GM12874 (cell line): Measurements from ENCODE around the gene FLRT1.

ENCODE experiments used
- CTCF ChIP-seq: IDR thresholded peaks from 2 replicates; pipeline ENCODE4 v1.5.1; 2011; ENCODE audit warnings: low read depth, mild to moderate bottlenecking, control low read depth, low read length, moderate library complexity; ENCODE audit not compliant: insufficient read depth

Gene FLRT1

DNA sequence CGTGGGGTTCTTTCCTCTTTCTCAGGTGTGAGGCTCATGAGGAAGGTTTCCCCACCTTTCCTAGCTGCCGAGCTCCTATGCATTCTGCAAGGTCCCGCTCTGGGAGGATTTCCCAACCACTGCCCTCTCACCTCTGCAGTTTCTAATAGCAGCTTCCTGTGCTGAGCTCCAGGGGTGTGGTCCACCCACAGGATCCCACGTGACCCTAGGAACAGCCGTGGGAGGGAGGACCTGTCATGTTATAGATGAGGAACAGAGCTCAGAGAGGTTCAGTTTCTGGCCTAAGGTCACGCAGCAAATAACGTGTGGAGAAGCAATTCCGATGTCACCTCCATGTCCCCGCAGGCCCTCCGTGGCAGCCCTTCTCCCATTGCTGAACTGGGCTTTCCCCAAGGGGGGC, 38.5 kb downstream of the FLRT1 start:
- no peak for TF ChIP-seq CTCF

DNA sequence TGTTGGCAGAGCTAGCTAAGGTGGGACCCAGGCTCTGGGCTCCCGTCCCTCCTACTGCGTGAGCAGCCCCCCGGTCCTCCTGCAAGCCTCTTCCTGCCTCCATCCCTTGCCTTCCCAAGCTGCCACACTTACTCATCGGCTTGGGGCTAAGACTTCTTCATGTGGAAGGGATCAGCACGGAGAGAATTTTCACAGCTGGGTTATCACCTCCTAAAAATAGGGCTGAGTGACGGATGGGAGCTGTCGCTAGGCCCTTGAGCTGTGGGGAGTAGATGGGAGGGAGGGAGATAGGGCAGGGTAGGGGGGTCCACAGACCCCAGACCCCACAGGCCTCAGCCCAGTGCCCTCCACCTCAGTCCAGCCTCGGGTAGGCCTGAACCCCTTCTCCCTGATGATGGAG, 41.0 kb downstream of the FLRT1 start:
- no peak for TF ChIP-seq CTCF

DNA sequence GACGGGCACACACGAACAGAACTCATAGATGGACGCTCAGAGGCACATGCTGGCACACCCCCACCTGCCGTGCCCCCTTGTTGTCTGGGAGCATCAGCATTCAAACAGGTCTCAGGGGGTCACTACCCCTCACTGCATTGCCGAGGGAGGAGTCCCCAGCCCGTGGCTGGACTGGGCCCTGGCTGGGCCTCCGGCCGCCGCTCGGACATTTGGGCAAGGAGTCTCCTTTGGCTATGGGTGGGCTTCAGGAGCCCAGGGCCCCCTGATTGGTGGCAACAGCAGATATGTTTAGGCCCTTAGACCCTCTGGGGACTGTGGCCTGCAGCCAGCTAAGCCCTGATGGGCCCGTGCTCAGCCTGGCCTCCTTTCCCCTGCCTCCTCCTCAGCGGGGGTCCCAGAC, 41.9 kb downstream of the FLRT1 start:
- TF ChIP-seq CTCF = no peak

DNA sequence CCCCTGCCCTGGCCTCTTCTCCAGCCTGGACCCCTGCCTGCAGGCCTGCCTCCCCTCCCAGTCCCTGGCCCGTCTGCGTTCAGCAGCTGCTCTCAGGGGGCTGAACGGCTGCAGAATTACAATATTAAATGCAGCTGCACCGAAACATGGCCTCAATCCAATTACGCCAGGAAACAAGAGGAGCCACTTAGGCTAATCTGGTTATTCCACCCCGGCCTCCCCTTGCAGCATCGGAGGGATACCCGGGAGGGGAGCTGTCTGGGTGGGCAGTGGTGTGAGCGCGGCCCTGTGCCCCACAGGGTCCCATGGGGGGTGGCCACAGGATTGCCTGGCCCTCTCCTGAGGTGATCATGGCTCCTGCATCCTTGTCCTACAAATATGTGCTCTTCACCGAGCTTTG, 42.6 kb downstream of the FLRT1 start:
- no peak for TF ChIP-seq CTCF

DNA sequence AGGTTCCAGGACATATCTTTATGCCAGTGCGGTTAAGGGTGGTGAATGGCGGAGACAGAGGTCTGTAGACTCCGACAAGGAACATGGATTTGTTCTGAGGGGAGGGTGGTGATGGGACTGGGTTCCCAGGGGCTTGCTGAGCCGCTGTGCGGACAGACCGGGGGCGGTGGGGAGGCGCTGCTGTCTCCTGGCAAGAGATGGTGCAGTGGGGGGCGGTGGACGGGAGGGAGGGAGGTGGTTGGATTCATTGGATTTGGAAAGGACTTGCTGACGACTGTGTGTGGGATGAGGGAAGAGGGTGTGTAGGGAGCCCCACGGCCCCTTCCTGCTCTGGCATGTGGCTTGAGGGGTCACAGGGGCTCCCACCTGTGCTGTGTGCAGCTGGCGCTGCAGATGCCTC, 43.2 kb downstream of the FLRT1 start:
- TF ChIP-seq CTCF = no peak

GRCh38 chr11:64080390-64080789, 44.7 kb downstream of the FLRT1 start:
- TF ChIP-seq CTCF = no peak

DNA sequence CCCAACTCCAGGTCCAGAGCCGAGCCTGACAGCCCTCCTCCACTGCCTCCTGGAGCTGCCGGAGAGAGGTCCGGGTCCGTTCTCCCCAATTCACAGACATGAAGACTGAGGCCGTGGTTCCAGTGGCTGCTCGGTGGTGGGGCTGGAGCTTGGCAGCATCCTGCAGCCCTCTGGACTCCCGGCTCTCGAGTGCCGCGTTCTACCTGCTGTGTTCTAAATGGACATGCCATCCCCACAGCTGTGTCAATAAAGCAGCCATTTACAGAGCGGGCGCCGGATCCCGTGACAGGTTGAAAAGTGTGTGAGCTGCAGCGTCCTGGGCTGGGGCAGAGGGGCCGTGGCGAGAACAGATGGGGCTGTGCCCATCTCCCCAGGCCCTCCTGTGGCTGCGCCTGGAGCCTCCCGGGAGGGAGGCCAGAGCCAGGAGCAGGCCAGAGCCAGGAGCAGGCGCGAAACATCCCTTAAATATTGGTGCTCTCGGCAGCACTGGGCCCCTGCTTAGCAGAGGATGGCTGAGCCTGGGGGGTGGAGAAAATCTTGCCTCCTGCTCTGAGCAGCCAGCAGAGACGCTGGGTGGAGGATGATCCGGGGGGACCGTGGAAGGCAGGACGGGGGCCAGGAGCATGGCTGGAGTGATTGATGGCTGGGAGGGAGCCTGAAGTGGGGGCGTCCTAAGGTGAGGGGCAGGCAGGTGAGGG, 46.2 kb downstream of the FLRT1 start:
- no peak for TF ChIP-seq CTCF
